ENCODE measurements around the gene CLEC4G. TPM values are rescaled to one million over a fixed set of nuclear protein-coding genes. Genes with fewer than 3 reads are reported as not detected.

CLEC4G gene
- total RNA-seq, 1 donor from 2014 or later, result 0.55 TPM

- no peak for ATAC-seq (ENCODE audit: low read depth)
- POLR2A ChIA-PET, result interaction anchor here (0.7 to 1.6 kb wide), 5 partner anchors 9 to 40 kb away, joined by 3 to 11 read pairs (median 5); no protein-coding TSS in a partner anchor
- TF ChIP-seq, protein P1, sequence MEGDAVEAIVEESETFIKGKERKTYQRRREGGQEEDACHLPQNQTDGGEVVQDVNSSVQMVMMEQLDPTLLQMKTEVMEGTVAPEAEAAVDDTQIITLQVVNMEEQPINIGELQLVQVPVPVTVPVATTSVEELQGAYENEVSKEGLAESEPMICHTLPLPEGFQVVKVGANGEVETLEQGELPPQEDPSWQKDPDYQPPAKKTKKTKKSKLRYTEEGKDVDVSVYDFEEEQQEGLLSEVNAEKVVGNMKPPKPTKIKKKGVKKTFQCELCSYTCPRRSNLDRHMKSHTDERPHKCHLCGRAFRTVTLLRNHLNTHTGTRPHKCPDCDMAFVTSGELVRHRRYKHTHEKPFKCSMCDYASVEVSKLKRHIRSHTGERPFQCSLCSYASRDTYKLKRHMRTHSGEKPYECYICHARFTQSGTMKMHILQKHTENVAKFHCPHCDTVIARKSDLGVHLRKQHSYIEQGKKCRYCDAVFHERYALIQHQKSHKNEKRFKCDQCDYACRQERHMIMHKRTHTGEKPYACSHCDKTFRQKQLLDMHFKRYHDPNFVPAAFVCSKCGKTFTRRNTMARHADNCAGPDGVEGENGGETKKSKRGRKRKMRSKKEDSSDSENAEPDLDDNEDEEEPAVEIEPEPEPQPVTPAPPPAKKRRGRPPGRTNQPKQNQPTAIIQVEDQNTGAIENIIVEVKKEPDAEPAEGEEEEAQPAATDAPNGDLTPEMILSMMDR (IDR thresholded peaks at IDR 0.05), result no peak
- peak overlapping the region; percentile 30 for H3K4me3 Mint-ChIP-seq
- no peaks in the 10 kb centered on the region for H3K27me3 Mint-ChIP-seq
- H3K36me3 Mint-ChIP-seq (ENCODE audit: low read depth), result no peaks in the 10 kb centered on the region
- intact Hi-C loops (cut with micrococcal nuclease), result no loop called here
- H3K27ac Mint-ChIP-seq, result peak overlapping the region; percentile 79
- DNase-seq, result no peak
- H3K9me3 Mint-ChIP-seq, result no peaks in the 10 kb centered on the region
- H3K4me1 Mint-ChIP-seq, result peaks cover 79% of the 10 kb centered on the region
- CTCF ChIA-PET, result no interaction called here
Measured at GRCh38 chr19:7710616-7711015, 21.3 kb downstream of the CLEC4G start.

GRCh38 chr19:7709932-7710460 lies 21.9 kb downstream of the CLEC4G start:
- DNase-seq (no peak), ATAC-seq (ENCODE audit: low read depth) (no peak)
- CTCF ChIA-PET, result interaction anchor here (1.3 kb wide), 1 partner anchor 29 kb away, joined by 3 read pairs; the partner anchor contains the start of gene TRAPPC5
- TF ChIP-seq, protein P1 (IDR thresholded peaks at IDR 0.05), result no peak
- H3K27ac Mint-ChIP-seq, result no peak overlapping the region
- POLR2A ChIA-PET, result interaction anchor here (0.6 to 1.7 kb wide), 4 partner anchors 9 to 49 kb away, joined by 3 to 4 read pairs (median 3); no protein-coding TSS in a partner anchor
- H3K36me3 Mint-ChIP-seq (ENCODE audit: low read depth), result no peaks in the 10 kb centered on the region
- no peaks in the 10 kb centered on the region for H3K9me3 Mint-ChIP-seq
- peak overlapping the region; percentile 28 for H3K4me3 Mint-ChIP-seq
- peaks cover 79% of the 10 kb centered on the region for H3K4me1 Mint-ChIP-seq
- no peaks in the 10 kb centered on the region for H3K27me3 Mint-ChIP-seq
- intact Hi-C loops (cut with micrococcal nuclease), result no loop called here

- no peaks in the 10 kb centered on the region for H3K36me3 Mint-ChIP-seq (ENCODE audit: low read depth)
- peak overlapping the region; percentile 97 for H3K27ac Mint-ChIP-seq
- POLR2A ChIA-PET, result interaction anchor here (0.5 to 2.7 kb wide), 6 partner anchors 12 to 36 kb away, joined by 3 to 40 read pairs (median 17); partner anchors contain the start of genes CLEC4G and TRAPPC5
- ATAC-seq (ENCODE audit: low read depth) (no peak), DNase-seq (peak; percentile 18)
- TF ChIP-seq, protein P1 (IDR thresholded peaks at IDR 0.05), result no peak
- intact Hi-C loops (cut with micrococcal nuclease), result no loop called here
- CTCF ChIA-PET, result interaction anchor here (2.0 kb wide), 1 partner anchor 26 kb away, joined by 10 read pairs; the partner anchor contains the start of gene TRAPPC5
- peaks cover 89% of the 10 kb centered on the region for H3K4me1 Mint-ChIP-seq
- H3K27me3 Mint-ChIP-seq, result no peaks in the 10 kb centered on the region
- no peaks in the 10 kb centered on the region for H3K9me3 Mint-ChIP-seq
- H3K4me3 Mint-ChIP-seq, result peak overlapping the region; percentile 78
Measured at GRCh38 chr19:7706955-7707456, 24.9 kb downstream of the CLEC4G start.

DNA sequence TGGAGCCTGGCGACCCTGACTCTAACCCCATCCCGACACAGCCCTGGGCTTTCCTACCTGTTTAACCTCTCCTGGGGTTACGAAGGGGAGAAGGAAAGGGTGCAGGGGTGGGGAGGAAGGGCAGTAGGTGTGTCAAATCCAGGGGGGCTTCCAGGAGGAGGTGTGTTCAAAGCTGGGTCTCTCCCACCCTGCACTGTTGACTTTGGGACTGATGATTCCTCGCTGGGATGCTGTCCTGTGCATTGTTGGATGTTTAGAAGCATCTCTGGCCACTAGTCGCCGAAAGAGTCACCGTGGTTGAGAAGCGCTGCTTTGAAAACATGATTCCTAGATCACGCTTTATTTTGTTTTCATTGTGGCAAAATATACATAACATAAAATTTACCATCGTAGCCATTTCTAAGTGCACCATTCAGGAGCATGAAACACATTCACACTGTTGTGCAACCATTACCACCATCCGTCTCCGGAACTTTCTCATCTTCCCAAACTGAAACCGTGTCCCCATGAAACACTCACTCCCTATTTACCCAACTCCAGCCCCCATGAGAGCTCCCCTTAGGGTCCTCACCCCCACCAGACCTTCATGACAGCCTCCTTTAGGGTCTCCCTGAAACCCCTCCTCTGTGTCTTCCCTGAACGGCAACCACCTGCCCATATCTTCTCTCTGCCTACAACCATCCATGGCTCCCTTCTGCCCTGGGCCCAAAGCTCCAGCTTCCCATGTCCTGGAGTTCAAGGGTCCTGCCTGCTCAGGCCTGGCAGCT lies 25.5 kb downstream of the CLEC4G start:
- no peaks in the 10 kb centered on the region for H3K9me3 Mint-ChIP-seq
- intact Hi-C loops (cut with micrococcal nuclease), result no loop called here
- H3K4me1 Mint-ChIP-seq, result peaks cover 94% of the 10 kb centered on the region
- no peaks in the 10 kb centered on the region for H3K27me3 Mint-ChIP-seq
- peak overlapping the region; percentile 97 for H3K27ac Mint-ChIP-seq
- DNase-seq, result peak; percentile 18
- no peak for ATAC-seq (ENCODE audit: low read depth)
- H3K4me3 Mint-ChIP-seq, result peak overlapping the region; percentile 78
- H3K36me3 Mint-ChIP-seq (ENCODE audit: low read depth), result no peaks in the 10 kb centered on the region
- TF ChIP-seq, protein P1 (IDR thresholded peaks at IDR 0.05), result no peak
- CTCF ChIA-PET, result interaction anchor here (1.0 to 2.0 kb wide), 3 partner anchors 12 to 94 kb away, joined by 3 to 10 read pairs (median 3); partner anchors contain the start of gene TRAPPC5
- POLR2A ChIA-PET, result interaction anchor here (0.5 to 2.7 kb wide), 18 partner anchors 8 to 489 kb away, joined by 3 to 40 read pairs (median 4); partner anchors contain the start of genes CD209, CLEC4G and TRAPPC5

Measured in activated B cell treated with CpG ODN at 0.5 μM for 24 hours (primary cell).